ENCODE results near the gene IRGQ. TPM values are rescaled to one million over a fixed set of nuclear protein-coding genes. Genes with fewer than 3 reads are reported as not detected.
"Not testable (repeated sequence)": the region's sequence is repeated elsewhere in the genome, so short reads cannot be mapped to it uniquely, and the experiment has no call there.

Gene IRGQ
- total RNA-seq, 1 donor from 2014 or later, result 140 TPM

DNA sequence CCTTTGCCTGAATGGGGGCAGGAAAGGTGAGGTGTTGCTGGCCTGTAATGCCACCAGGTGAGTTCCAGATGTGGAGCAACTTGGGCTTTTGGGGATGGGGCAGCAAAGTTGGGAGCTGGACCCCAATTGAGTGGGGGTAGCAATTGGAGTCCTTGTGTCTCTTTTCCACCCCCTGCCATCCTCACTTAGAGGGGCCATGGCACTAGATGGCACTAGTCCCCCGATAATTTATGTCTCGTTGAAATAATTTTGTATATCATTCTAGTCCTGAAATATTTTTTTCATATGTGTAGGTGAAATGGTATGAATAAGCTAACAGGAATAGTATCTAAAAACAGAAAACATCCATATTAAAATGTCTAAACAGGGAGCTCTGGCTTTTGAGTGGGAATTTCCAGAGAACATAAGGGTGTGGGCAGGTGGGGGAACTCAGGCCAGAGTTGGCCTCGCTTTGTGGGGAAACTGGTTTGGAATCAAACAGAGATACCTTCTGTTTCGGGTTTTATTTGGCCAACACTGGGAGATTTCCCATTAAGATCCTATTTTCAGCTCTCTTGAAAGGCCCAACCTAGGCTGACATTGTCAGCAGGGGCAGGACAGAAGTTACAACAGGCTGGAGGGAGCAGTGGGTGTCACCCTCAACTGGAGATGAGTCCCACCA, 3.8 kb upstream of the IRGQ start:
- FAIRE-seq (no peak), DNase-seq (ENCODE audit: low spot score in 2 of 2) (no peak)

DNA sequence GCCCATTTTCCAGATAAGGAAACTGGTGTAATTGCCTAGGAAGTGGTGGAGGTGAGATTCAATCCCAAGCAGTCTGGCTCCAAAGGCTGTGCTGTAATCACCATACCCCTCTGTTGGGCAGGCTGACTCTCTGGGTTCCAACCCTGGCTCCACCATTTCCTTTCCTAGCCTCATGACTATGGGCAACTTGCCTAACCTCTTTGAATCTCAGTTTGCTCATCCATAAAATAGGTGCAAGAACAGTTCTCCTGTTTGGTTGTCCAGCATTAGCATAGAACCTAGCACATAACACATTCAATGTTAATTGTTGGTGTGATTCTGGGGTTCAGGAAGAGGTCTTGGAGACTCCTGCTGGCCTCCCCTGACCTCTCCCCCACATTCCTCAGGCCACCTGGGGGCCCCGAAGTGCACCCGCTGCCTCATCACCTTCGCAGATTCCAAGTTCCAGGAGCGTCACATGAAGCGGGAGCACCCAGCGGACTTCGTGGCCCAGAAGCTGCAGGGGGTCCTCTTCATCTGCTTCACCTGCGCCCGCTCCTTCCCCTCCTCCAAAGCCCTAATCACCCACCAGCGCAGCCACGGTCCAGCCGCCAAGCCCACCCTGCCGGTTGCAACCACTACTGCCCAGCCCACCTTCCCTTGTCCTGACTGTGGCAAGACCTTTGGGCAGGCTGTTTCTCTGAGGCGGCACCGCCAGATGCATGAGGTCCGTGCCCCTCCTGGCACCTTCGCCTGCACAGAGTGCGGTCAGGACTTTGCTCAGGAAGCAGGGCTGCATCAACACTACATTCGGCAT, 2.7 kb upstream of the IRGQ start:
- FAIRE-seq, result no peak

GRCh38 chr19:43597876-43598275, 1.9 kb upstream of the IRGQ start:
- DNase-seq (ENCODE audit: low spot score in 2 of 2) (no peak), FAIRE-seq (no peak)

More for the DNA sequence above, 2.7 kb upstream of the IRGQ start:
- DNase-seq (ENCODE audit: low spot score in 2 of 2), result no peak

DNA sequence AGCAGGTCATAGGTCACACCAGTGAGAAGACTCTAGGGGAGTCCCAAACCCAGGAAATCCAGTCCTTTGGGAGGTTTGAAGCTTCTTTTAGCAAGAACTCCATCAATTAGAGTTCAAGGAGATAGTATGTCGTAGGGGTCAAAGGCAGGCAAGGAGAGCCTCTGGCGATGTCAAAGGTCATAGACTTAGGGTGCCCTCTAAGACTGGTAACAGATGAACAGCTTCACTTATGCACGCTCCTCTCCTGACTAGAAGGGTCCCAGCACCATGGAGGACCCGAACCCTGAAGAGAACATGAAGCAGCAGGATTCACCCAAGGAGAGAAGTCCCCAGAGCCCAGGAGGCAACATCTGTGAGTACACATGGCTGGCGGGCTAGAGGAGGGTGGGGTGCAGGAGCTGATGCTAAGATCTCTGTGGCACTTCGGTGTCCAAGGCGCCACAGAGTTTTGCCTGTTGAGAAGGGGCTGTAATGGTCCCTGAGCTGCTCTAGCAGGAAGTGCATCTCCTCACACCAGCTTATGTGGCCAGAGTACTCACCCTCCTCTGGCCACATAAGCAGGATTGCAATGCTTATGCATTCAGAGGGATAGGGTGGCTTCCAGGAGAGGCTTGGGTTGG, 1.0 kb upstream of the IRGQ start:
- DNase-seq (ENCODE audit: low spot score in 2 of 2), result no peak

GRCh38 chr19:43595605-43595998, 332 bp downstream of the IRGQ start:
- DNase-seq (ENCODE audit: low spot score in 2 of 2), result no peak
- FAIRE-seq, result no peak

More for the DNA sequence above, 1.0 kb upstream of the IRGQ start:
- no peak for FAIRE-seq

GRCh38 chr19:43594710-43595604, 977 bp downstream of the IRGQ start:
- no peak for DNase-seq (ENCODE audit: low spot score in 2 of 2)
- FAIRE-seq, result no peak

GRCh38 chr19:43594081-43594697, 1.7 kb downstream of the IRGQ start:
- FAIRE-seq (no peak), DNase-seq (ENCODE audit: low spot score in 2 of 2) (no peak)

DNA sequence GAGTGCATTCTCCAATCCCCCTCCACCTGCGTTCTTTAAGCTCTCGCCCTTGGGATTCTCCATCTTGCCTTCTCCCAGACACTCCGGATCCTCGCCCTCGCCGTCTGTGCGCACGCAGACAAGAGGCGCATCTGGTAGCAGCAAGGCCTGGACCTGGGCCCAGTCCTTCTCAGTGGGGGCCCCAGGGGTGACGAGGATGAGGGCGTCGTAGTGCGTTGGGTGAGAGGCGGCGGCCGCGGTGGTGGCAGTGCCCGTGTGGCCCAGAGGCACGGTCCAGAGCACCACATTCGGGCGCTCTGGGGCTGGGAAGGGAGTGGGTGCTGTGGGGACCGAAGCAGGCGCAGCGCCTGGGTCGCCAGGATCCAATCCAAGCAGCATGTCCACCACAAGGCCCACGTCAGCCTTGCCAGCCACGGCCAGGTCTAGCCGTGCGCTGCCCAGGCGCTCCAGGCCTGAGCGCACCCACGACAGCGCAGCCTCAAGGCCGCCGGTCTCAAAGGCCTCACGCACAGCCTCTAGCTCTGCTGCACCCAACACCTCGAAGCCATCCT, 3.1 kb downstream of the IRGQ start:
- FAIRE-seq (no peak), DNase-seq (ENCODE audit: low spot score in 2 of 2) (no peak)

GRCh38 chr19:43591904-43592772, 3.8 kb downstream of the IRGQ start:
- FAIRE-seq (no peak), DNase-seq (ENCODE audit: low spot score in 2 of 2) (no peak)

DNA sequence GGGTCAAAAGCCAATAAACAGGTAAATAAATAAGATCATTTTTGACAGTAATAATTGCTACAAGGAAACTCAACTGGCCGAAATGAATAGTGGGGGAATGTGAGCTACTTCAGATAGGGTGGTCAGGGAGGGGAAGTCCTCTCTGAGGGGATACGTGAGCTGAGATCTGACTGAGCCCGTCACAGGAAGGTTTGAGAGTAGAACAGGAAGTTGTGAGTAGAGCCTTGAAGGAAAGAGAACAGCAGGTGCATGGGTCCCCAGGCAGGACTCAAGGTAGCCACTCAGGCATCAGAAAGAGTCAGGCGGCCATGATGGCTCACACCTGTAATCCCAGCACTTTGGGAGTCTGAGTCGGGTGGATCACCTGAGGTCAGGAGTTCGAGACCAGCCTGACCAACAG, 6.3 kb downstream of the IRGQ start:
- no peak for FAIRE-seq
- no peak for DNase-seq (ENCODE audit: low spot score in 2 of 2)

- no peak for FAIRE-seq
- no peak for DNase-seq (ENCODE audit: low spot score in 2 of 2)
Observed at GRCh38 chr19:43589277-43589676, 6.7 kb downstream of the IRGQ start.

- not testable (repeated sequence) for FAIRE-seq
Observed at GRCh38 chr19:43587029-43587428, 8.9 kb downstream of the IRGQ start.

GRCh38 chr19:43586346-43586745, 9.6 kb downstream of the IRGQ start:
- no peak for FAIRE-seq
- no peak for DNase-seq (ENCODE audit: low spot score in 2 of 2)

More at GRCh38 chr19:43587029-43587428, 8.9 kb downstream of the IRGQ start:
- not testable (repeated sequence) for DNase-seq (ENCODE audit: low spot score in 2 of 2)

DNA sequence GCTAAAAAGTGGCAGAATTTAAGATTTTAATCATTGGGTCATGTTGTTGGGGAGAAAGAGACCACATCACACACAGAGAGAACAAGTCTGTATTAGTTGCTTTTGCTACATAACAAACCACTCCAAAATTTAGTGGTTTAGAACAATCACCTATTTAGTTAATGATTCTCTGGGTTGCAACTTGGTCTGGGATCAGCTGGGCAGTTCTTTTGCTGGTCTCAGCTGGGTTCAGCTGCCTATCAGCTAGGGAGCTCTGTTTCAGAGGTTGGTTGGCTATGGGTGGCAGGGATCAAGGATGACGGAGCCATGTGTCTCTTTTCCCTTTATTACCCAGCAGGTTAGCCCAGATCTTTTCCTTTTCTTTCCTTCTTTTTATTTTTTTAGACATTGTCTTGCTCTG, 11.4 kb downstream of the IRGQ start:
- no peak for FAIRE-seq
- DNase-seq (ENCODE audit: low spot score in 2 of 2), result no peak

DNA sequence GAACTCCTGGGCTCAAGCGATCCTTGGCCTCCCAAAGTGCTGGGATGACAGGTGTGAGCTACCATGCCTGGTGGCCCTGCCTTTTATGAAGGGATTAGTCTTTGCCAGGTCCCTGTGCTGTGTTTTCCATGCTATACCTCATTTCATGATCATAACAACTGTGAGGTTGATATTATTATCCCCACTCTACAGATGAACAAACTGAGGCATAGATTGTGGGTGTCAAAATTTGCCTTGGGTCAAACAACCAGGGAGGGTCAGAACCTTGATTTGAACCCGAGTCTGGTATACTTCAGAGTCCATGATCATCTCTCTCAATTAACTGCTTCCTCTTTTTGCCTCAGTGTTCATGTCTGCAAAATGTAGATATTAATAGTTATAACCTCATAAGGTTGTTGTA, 13.4 kb downstream of the IRGQ start:
- DNase-seq (ENCODE audit: low spot score in 2 of 2), result no peak

DNA sequence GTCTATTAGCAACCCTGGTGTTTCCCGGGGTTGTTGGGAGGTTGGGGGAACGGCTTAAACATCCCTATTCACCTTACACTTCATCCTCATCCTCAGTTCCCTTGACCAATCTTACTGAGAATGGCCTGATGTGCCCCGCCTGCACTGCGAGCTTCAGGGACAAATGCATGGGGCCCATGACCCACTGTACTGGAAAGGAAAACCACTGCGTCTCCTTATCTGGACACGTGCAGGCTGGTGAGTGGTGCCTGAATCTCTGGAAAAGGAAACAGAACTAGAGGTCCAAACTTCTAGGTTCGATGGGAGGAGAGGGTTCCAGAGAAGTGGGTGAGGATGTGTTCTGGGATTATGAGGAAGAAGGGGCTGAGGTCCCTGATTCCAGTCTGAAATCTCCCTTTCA, 14.5 kb downstream of the IRGQ start:
- no peak for FAIRE-seq
- DNase-seq (ENCODE audit: low spot score in 2 of 2), result no peak

More for the DNA sequence above, 13.4 kb downstream of the IRGQ start:
- no peak for FAIRE-seq

DNA sequence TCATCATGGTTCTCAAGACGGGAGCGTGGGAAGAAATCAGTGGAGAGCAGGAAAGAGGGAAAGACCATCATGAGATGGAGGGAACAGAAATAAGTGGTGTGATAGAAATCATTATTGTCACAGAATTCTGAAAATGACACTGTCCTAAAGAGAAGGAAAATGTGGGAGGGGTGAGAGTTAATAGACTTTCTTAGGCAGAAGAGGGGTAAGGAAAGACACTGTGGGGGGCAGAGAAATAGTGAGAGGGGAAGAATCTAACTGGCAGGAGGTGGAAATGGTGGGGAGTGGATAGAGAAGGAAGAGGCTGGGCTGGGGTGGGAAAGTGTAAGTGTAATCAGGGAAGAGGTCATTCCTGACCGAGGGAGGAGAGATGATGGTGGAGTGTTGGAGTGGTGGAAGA, 17.1 kb downstream of the IRGQ start:
- DNase-seq (ENCODE audit: low spot score in 2 of 2), result no peak
- FAIRE-seq, result no peak

DNA sequence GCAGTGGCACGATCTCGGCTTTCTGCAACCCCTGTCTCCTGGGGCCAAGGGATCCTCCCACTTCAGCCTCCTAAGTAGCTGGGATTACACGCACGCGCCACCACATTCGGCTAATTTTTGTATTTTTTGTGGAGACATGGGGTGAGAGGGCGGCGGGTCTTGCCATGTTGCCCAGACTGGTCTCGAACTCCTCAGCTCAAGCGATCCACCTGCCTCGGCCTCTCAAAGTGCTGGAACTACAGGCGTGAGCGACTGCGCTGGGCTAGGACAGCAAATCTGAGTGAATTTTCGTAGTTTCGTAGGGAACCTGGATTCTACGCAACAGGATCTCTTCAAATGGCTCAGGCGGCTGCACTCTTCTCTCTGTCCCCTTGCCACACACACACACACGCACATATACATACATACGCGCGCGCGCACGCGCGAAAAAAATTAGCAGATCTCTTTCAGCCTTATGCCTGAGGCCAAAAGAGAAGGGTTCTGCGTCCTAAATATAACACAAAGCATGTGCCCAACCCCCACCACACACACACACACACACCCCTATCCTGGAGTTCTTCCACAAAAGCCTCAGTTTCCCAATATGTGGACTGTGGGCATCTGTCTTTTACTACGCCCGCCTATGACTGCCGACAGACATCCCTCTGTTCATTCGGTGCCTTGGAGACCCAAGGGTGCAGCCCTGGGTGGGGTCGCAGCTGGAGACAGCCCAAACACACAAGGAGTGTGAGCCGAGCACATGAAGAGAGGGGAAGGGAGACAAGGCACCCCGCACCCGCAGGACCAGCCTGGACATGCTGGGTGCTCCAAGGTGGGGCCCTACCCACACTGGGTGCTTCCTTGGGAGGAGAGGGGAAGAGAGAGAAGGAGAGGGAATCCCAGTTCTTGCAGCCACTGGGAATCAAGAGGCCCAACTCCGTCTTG, 19.7 kb downstream of the IRGQ start:
- no peak for FAIRE-seq
- no peak for DNase-seq (ENCODE audit: low spot score in 2 of 2)
